ENCODE data around the gene RASL11A. TPM values are rescaled to one million over a fixed set of nuclear protein-coding genes. Genes with fewer than 3 reads are reported as not detected.

The RASL11A gene
- 2.7 to 4.9 TPM (median 3.6 TPM) in 5 replicates for total RNA-seq (2022; extraction: Qiagen RNA extraction; ENCODE audit: low read depth)

GRCh38 chr13:27270594-27271520, at the start of gene RASL11A:
Gene RASL11A (plus strand): TSS chr13:27270830. CDS start chr13:27270945, 115 bp downstream.

GRCh38 chr13:27251166-27252091, 19.2 kb upstream of the RASL11A start, which contains the start of gene RPL21:
Gene RPL21 (plus strand): TSS chr13:27251558. CDS start chr13:27253777, 2,219 bp downstream.

Other genes with a start within 250 kb of the RASL11A start
- 18.0 to 22.5 TPM (median 20.7 TPM) in 5 replicates for gene USP12, start 99.0 kb upstream of the RASL11A start, total RNA-seq (2022; extraction: Qiagen RNA extraction; ENCODE audit: low read depth)
- 1,267 to 1,766 TPM (median 1,322 TPM) in 5 replicates for gene RPL21, start 19.3 kb upstream of the RASL11A start, total RNA-seq (2022; extraction: Qiagen RNA extraction; ENCODE audit: low read depth)
- gene GTF3A, start 153.8 kb downstream of the RASL11A start, total RNA-seq (2022; extraction: Qiagen RNA extraction; ENCODE audit: low read depth) = 92.7 to 102 TPM (median 98.3 TPM) in 5 replicates
- gene MTIF3, start 179.7 kb downstream of the RASL11A start, total RNA-seq (2022; extraction: Qiagen RNA extraction; ENCODE audit: low read depth) = 20.0 to 23.4 TPM (median 22.0 TPM) in 5 replicates

Measured in A549 treated with CpdA at 1 μM for 4 hours (cell line).